Measurements from ENCODE around the gene ZNF516.

The ZNF516 gene

DNA sequence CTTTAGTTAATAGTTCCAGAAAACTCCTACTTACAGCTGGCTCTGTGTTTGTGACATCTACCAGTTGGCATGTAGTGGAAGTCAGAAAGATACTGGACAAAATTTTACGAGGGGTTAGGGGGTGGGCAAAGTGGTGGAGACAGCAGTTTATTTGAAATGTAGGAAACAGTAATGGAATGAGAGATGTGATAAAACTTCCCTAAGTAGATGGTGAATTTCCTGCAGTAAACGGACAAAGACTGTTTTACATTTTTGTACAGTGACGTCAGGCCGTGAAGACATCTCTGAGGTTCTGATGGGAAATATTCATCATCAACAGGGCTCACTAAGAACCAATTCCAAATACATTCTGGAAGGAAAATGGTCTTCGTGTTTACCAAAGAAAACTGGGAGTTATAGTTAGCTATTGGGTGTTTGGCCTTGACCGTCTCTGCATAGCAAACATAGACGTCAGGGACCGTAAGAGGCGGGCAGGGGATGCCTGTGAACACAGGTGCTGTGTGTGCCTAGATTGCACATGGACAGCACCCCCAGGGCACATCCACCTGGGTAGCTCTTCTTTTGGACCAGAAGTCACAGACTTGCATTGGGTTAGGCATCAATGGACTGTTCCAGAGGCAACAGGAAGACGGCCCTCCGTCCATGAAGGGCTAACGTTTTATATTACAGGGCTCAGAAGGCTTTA is 131.5 kb downstream of the ZNF516 start:
- TF ChIP-seq, protein P1, sequence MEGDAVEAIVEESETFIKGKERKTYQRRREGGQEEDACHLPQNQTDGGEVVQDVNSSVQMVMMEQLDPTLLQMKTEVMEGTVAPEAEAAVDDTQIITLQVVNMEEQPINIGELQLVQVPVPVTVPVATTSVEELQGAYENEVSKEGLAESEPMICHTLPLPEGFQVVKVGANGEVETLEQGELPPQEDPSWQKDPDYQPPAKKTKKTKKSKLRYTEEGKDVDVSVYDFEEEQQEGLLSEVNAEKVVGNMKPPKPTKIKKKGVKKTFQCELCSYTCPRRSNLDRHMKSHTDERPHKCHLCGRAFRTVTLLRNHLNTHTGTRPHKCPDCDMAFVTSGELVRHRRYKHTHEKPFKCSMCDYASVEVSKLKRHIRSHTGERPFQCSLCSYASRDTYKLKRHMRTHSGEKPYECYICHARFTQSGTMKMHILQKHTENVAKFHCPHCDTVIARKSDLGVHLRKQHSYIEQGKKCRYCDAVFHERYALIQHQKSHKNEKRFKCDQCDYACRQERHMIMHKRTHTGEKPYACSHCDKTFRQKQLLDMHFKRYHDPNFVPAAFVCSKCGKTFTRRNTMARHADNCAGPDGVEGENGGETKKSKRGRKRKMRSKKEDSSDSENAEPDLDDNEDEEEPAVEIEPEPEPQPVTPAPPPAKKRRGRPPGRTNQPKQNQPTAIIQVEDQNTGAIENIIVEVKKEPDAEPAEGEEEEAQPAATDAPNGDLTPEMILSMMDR (IDR thresholded peaks at IDR 0.05; ENCODE audit: borderline replicate concordance, insufficient read depth, low read depth, low read length), result no peak
- no peak overlapping the region for H3K4me3 ChIP-seq (ENCODE audit: low read depth, low read length)

DNA sequence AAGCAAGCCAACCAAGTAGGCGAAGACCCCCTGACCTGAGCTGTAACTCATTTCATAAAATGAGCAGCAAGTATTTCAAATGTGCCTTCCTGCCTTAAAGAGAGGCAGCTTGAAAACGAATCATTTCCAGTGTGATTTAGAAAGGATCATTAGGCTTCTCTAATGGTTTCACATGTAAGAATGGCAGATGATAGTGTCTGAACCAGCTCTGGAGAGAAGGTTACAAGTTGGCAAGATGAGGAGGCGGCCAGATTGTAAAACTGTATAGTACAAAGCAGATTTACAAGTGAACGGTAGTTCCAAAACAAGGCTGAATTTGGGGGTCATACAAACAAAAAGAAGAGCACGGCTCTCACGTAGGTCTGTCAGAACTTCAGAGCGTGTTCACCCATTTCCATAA is 132.4 kb downstream of the ZNF516 start:
- TF ChIP-seq, protein P1 (IDR thresholded peaks at IDR 0.05; ENCODE audit: borderline replicate concordance, insufficient read depth, low read depth, low read length), result no peak
- no peak overlapping the region for H3K4me3 ChIP-seq (ENCODE audit: low read depth, low read length)

DNA sequence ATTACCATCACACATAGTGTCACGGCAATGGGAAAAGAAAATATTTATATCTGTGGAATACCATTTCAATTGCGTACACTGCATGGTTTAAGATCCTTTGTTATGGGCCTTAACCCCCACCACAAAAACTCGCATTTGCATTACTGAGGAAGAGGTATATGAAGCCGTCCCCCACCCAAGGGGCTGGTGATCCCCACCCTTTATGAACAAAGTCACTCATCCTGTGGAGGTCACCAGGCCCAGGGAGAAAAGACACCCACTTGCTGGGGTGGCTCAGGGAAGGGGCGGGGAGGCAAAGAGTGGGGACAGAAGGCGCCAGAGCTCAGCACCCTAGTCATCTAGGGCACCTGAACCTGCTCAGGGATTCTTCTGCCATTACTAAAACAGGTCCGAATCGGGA is 133.8 kb downstream of the ZNF516 start:
- H3K4me3 ChIP-seq (ENCODE audit: low read depth, low read length), result no peak overlapping the region
- TF ChIP-seq, protein P1 (IDR thresholded peaks at IDR 0.05; ENCODE audit: borderline replicate concordance, insufficient read depth, low read depth, low read length), result no peak

DNA sequence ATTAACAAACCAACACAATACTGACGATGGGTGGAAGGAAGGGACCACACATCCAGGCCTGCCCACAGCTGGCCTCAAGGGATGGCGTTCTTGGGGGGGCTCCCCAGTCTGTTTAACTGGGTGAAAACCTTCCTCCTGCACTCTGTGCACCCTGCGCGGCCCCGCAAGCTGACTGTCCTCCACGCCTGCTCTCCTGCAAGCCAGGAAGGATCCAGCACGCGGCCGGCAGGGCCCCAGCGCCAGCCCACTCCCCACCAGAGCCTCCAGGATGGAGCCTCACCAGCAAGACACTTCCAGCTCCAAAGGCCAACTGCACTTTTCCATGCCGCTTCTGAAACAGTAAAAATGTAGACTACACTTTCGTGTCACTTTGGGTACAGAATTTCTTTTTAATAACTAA is 135.1 kb downstream of the ZNF516 start:
- TF ChIP-seq, protein P1 (IDR thresholded peaks at IDR 0.05; ENCODE audit: borderline replicate concordance, insufficient read depth, low read depth, low read length), result no peak
- H3K4me3 ChIP-seq (ENCODE audit: low read depth, low read length), result no peak overlapping the region

DNA sequence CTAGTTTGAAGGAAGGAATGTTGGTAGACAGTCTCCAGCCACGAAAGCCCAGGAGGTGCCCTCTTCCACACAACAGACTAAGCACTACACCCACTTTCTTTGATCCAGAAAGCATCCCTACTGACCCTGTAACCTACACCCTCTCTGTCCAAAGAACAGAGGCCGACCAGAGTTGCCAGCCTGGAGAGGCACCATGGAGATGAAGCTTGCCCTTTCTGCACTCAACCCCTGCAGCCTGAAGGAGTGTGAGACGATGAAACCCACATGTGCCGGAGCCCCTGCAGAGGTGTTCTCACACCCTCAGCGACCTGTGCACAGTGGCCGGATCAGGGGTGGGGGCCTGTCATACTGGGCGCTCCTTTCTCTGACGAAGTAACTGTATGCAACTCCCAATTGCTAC is 136.3 kb downstream of the ZNF516 start:
- TF ChIP-seq, protein P1 (IDR thresholded peaks at IDR 0.05; ENCODE audit: borderline replicate concordance, insufficient read depth, low read depth, low read length), result no peak
- no peak overlapping the region for H3K4me3 ChIP-seq (ENCODE audit: low read depth, low read length)

DNA sequence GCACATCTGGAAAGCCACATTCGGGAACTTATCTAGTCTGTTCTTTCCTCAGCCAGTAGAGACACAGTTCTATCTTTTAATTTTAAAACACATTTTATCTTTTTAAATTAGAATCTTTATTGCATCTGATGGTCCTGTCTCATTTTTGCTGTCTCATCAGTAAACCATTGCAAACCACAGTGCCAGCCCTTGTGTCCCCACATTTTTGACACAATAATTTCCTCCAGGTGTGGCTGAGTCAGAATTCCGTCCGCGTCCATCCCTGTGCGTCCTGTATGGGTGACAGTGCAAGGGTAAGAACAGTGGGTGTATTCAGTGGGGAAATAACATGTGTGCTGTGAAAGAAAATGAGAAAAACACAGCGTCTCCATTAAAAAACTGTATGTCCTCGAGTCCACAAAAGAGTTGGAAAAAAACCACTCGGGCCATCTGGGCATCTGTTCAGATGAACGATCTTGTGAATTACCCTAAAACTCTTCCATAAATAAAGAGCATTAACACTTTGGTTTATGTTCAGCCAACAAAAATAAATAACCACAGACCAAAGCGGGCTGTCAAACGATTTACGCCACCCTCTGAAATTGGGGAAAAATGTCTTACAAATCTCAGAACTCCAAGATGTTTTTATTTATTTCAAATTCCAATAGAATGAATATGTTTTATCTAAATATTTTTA is 137.3 kb downstream of the ZNF516 start:
- TF ChIP-seq, protein P1 (IDR thresholded peaks at IDR 0.05; ENCODE audit: borderline replicate concordance, insufficient read depth, low read depth, low read length), result no peak
- H3K4me3 ChIP-seq (ENCODE audit: low read depth, low read length), result no peak overlapping the region

DNA sequence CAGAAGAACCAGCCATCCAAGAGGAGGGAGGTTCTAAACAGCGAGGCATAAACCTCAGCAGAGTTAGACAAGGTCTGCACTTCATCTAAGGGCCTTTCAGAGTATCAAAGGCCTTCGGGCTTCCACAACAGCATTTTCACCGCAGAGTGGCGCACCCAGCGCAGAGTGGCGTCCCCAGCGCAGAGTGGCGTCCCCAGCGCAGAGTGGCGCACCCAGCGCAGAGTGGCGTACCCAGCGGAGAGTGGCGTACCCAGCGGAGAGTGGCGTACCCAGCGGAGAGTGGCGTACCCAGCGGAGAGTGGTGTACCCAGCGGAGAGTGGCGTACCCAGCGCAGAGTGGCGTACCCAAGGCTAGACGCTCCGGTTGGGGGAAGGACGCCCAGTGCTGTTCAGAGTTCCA is 137.9 kb downstream of the ZNF516 start:
- TF ChIP-seq, protein P1 (IDR thresholded peaks at IDR 0.05; ENCODE audit: borderline replicate concordance, insufficient read depth, low read depth, low read length), result no peak
- H3K4me3 ChIP-seq (ENCODE audit: low read depth, low read length), result no peak overlapping the region

Data from GM12875 (cell line).